ENCODE data around the gene CCDC40. TPM values are rescaled to one million over a fixed set of nuclear protein-coding genes. Genes with fewer than 3 reads are reported as not detected.

Gene CCDC40
- total RNA-seq, 1 experiment from 2014 or later, result 7.5 TPM

DNA sequence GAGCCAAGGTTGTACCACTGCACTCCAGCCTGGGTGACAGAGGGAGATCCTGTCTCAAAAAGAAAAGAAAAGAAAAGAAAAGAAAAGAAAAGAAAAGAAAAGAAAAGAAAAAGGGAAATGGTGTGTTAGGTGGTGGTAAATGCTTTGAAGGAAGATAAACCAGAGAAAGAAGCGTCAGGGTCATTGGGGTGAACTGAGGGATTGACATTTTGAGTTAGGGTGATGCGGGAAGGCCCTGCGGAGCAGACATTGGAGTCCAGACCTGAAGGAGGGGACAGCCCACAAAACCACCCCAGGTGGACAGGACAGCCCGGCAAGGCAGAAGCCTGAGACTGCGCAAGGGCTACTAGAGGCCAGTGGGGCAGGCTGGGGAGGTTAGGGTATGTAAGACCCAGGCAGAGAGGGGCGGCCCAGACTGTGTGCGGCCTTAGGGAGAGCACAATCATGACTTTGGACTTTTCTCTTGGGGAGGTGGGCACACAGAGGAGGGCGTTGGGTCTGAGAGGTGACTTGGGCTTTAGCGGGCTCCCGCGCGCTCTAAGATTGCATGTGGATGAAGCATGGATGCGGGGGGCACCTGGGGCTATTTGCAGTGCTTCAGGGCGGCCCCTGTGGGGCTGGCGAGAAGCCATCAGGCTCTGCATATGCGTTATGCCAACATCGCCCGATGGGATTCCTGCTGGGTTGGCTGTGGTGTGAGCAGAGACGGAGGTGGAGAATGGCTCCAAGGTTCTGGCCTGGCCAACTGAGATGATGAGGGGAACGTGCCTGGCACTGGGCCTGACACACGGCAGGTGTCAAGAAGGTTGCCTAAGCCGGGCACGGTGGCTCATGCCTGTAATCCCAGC lies 61.6 kb downstream of the CCDC40 start:
- POLR2A ChIA-PET (ENCODE audit: unreplicated experiment), result no interaction called here
- Histone ChIP-seq H3K9me3 (ENCODE audit: low read length) (no peaks in the 10 kb centered on the region), H3K9ac (ENCODE audit: low read length) (no peak overlapping the region), H3K27ac (ENCODE audit: low read length) (no peak overlapping the region), H3K4me3 (ENCODE audit: low read length) (no peak overlapping the region), H3K27me3 (ENCODE audit: low read length) (no peaks in the 10 kb centered on the region), H3K9me2 (replicated peaks; ENCODE audit: low read length) (no peaks in the 10 kb centered on the region), H3K4me2 (ENCODE audit: low read length) (no peak overlapping the region), H3K4me1 (ENCODE audit: insufficient read depth, low read length) (peaks cover 18% of the 10 kb centered on the region), H3F3A (ENCODE audit: low read length, unreplicated experiment) (no peaks in the 10 kb centered on the region), H2AFZ (ENCODE audit: low read length) (no peak overlapping the region), H3K36me3 (ENCODE audit: low read depth, low read length) (no peaks in the 10 kb centered on the region), H4K20me1 (ENCODE audit: low read length) (no peaks in the 10 kb centered on the region), H3K79me2 (ENCODE audit: low read length) (peaks cover 15% of the 10 kb centered on the region)
- intact Hi-C loops (cut with micrococcal nuclease), result no loop called here
- no TSS peak for BruUV-seq (replicated peaks)
- DNase-seq (no peak), ATAC-seq (no peak)
- TF ChIP-seq, protein P1, sequence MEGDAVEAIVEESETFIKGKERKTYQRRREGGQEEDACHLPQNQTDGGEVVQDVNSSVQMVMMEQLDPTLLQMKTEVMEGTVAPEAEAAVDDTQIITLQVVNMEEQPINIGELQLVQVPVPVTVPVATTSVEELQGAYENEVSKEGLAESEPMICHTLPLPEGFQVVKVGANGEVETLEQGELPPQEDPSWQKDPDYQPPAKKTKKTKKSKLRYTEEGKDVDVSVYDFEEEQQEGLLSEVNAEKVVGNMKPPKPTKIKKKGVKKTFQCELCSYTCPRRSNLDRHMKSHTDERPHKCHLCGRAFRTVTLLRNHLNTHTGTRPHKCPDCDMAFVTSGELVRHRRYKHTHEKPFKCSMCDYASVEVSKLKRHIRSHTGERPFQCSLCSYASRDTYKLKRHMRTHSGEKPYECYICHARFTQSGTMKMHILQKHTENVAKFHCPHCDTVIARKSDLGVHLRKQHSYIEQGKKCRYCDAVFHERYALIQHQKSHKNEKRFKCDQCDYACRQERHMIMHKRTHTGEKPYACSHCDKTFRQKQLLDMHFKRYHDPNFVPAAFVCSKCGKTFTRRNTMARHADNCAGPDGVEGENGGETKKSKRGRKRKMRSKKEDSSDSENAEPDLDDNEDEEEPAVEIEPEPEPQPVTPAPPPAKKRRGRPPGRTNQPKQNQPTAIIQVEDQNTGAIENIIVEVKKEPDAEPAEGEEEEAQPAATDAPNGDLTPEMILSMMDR (conservative IDR thresholded peaks at IDR 0.05; ENCODE audit: low read depth, low read length), result no peak
- TF ChIP-seq EZH2phosphoT487 (IDR thresholded peaks at IDR 0.05; ENCODE audit: borderline replicate concordance, low read length) (no peak), EZH2 (IDR thresholded peaks at IDR 0.05; ENCODE audit: low read length, unreplicated experiment) (no peak)
- CTCF ChIA-PET, result no interaction called here

DNA sequence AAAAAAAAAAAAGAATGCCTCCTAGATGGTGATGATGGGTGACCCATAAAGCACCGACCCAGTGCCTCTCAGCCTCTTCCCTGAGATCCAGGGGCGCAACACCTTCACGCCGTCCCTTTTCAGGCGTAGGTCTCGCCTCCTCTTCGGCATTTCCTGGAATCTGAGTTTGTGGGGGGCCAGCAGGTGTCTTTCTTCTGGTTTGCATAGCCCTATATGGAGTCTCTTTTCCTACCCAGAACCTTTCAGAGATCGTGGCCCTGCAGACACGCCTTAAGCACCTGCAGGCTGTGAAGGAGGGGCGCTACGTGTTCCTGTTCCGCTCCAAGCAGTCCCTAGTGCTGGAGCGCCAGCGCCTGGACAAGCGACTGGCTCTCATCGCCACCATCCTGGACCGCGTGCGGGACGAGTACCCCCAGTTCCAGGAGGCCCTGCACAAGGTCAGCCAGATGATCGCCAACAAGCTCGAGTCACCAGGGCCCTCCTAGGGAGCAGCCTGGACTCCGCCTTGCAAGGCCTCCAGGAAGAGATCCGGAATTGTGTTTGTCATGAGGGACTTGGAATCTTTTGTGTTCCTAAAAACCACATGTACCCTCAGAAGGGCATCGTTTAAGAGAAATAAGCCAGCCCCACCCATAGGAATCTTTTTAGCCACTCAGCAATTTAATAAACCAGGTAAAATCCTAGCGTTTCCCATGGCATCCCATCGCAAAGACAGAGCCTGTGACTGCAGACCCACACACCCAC lies 63.0 kb downstream of the CCDC40 start:
- DNase-seq (no peak), ATAC-seq (no peak)
- CTCF ChIA-PET, result no interaction called here
- no peak overlapping the region for H2AFZ ChIP-seq (ENCODE audit: low read length)
- H3F3A ChIP-seq (ENCODE audit: low read length, unreplicated experiment), result no peaks in the 10 kb centered on the region
- H3K27me3 ChIP-seq (ENCODE audit: low read length), result no peaks in the 10 kb centered on the region
- H3K27ac ChIP-seq (ENCODE audit: low read length), result no peak overlapping the region
- POLR2A ChIA-PET (ENCODE audit: unreplicated experiment), result no interaction called here
- no peaks in the 10 kb centered on the region for H4K20me1 ChIP-seq (ENCODE audit: low read length)
- peaks cover 18% of the 10 kb centered on the region for H3K4me1 ChIP-seq (ENCODE audit: insufficient read depth, low read length)
- H3K9me3 ChIP-seq (ENCODE audit: low read length), result no peaks in the 10 kb centered on the region
- H3K4me2 ChIP-seq (ENCODE audit: low read length), result no peak overlapping the region
- H3K9me2 ChIP-seq (replicated peaks; ENCODE audit: low read length), result no peaks in the 10 kb centered on the region
- TF ChIP-seq EZH2phosphoT487 (IDR thresholded peaks at IDR 0.05; ENCODE audit: borderline replicate concordance, low read length), result no peak
- TF ChIP-seq, protein P1 (conservative IDR thresholded peaks at IDR 0.05; ENCODE audit: low read depth, low read length), result no peak
- TF ChIP-seq EZH2 (IDR thresholded peaks at IDR 0.05; ENCODE audit: low read length, unreplicated experiment), result no peak
- H3K4me3 ChIP-seq (ENCODE audit: low read length), result no peak overlapping the region
- peaks cover 19% of the 10 kb centered on the region for H3K79me2 ChIP-seq (ENCODE audit: low read length)
- intact Hi-C loops (cut with micrococcal nuclease), result loop anchor here (2.0 to 5.0 kb wide), 2 partner anchors 47 to 153 kb away; partner anchors contain the start of gene EIF4A3
- H3K9ac ChIP-seq (ENCODE audit: low read length), result no peak overlapping the region
- no peaks in the 10 kb centered on the region for H3K36me3 ChIP-seq (ENCODE audit: low read depth, low read length)
- BruUV-seq (replicated peaks), result no TSS peak

DNA sequence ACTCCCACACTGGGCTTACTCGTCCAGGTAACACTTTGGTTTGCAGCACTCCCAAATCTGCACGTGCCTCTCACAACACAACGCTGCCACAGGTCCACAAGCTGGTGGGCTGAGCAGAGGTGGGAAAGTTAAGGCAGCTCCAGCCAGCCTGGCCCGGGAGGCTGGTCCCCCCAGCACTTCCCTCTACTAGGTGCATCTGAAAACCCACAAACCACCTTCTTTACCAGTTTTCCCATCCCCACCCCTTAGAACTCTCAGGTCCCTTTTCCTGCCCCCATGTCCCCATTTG lies 63.5 kb downstream of the CCDC40 start:
- DNase-seq (no peak), ATAC-seq (no peak)
- Histone ChIP-seq H3F3A (ENCODE audit: low read length, unreplicated experiment) (no peaks in the 10 kb centered on the region), H4K20me1 (ENCODE audit: low read length) (no peaks in the 10 kb centered on the region), H3K27me3 (ENCODE audit: low read length) (no peaks in the 10 kb centered on the region), H3K79me2 (ENCODE audit: low read length) (peaks cover 19% of the 10 kb centered on the region), H3K4me2 (ENCODE audit: low read length) (no peak overlapping the region), H3K9me3 (ENCODE audit: low read length) (no peaks in the 10 kb centered on the region), H3K4me3 (ENCODE audit: low read length) (no peak overlapping the region), H3K9ac (ENCODE audit: low read length) (no peak overlapping the region), H3K9me2 (replicated peaks; ENCODE audit: low read length) (no peaks in the 10 kb centered on the region), H2AFZ (ENCODE audit: low read length) (no peak overlapping the region), H3K36me3 (ENCODE audit: low read depth, low read length) (no peaks in the 10 kb centered on the region), H3K27ac (ENCODE audit: low read length) (no peak overlapping the region), H3K4me1 (ENCODE audit: insufficient read depth, low read length) (peaks cover 18% of the 10 kb centered on the region)
- no TSS peak for BruUV-seq (replicated peaks)
- POLR2A ChIA-PET (ENCODE audit: unreplicated experiment), result no interaction called here
- intact Hi-C loops (cut with micrococcal nuclease), result loop anchor here (2.0 to 5.0 kb wide), 2 partner anchors 47 to 152 kb away; partner anchors contain the start of gene EIF4A3
- no peak for TF ChIP-seq EZH2 (IDR thresholded peaks at IDR 0.05; ENCODE audit: low read length, unreplicated experiment)
- TF ChIP-seq, protein P1 (conservative IDR thresholded peaks at IDR 0.05; ENCODE audit: low read depth, low read length), result no peak
- no peak for TF ChIP-seq EZH2phosphoT487 (IDR thresholded peaks at IDR 0.05; ENCODE audit: borderline replicate concordance, low read length)
- CTCF ChIA-PET, result no interaction called here
